HG03378 (cell line): Measurements from ENCODE around the gene THRA.

Experiments used
- ATAC-seq: cut with Tn5 transposase; IDR thresholded peaks from one replicate; pipeline ENCODE4 v1.9.1; 2021; ENCODE audit warnings: mild to moderate bottlenecking, moderate library complexity; ENCODE audit not compliant: unreplicated experiment

The THRA gene

GRCh38 chr17:40098846-40099618, 36.3 kb downstream of the THRA start:
- peak; percentile 44 for ATAC-seq

- ATAC-seq = no peak
Measured at GRCh38 chr17:40099619-40100418, 37.1 kb downstream of the THRA start.

GRCh38 chr17:40100419-40100668, 37.6 kb downstream of the THRA start, which contains the start of gene NR1D1:
Gene NR1D1, minus strand, starts transcription at chr17:40100589. Its CDS starts 495 bp downstream, at chr17:40100094.
- ATAC-seq = no peak

- ATAC-seq = no peak
Measured at GRCh38 chr17:40100669-40101366, 38.1 kb downstream of the THRA start.

GRCh38 chr17:40101367-40102210, 38.8 kb downstream of the THRA start:
- ATAC-seq = no peak

- ATAC-seq = no peak
Measured at GRCh38 chr17:40103071-40103661, 40.4 kb downstream of the THRA start.

GRCh38 chr17:40103688-40104087, 40.9 kb downstream of the THRA start:
- no peak for ATAC-seq

- ATAC-seq = no peak
Measured at GRCh38 chr17:40104594-40105486, 42.1 kb downstream of the THRA start.

GRCh38 chr17:40105861-40106759, 43.3 kb downstream of the THRA start:
- ATAC-seq = no peak

- no peak for ATAC-seq
Measured at GRCh38 chr17:40106760-40107521, 44.2 kb downstream of the THRA start.

GRCh38 chr17:40107522-40108174, 44.9 kb downstream of the THRA start:
- no peak for ATAC-seq

GRCh38 chr17:40108970-40109824, 46.4 kb downstream of the THRA start:
- ATAC-seq = no peak

GRCh38 chr17:40110026-40110845, 47.5 kb downstream of the THRA start:
- ATAC-seq = no peak

GRCh38 chr17:40111221-40112128, 48.7 kb downstream of the THRA start:
- no peak for ATAC-seq
